Mucosa of rectum (tissue), 2 donors: ENCODE results near the gene SLC6A7.

ENCODE experiments used
- H3K27ac ChIP-seq, 2 donors: one replicate each; pipeline ENCODE4 v1.7.0; 2013; ENCODE audit warnings: inconsistent platforms in 2 of 2, low read depth in 2 of 2, low read length in 2 of 2
- H3K27me3 ChIP-seq, 2 donors: one replicate each; pipeline ENCODE4 v1.7.0; 2013; ENCODE audit warnings: low read length in 2 of 2; ENCODE audit not compliant: control insufficient read depth in 2 of 2, insufficient read depth in 2 of 2
- H3K36me3 ChIP-seq, 2 donors: one replicate each; pipeline ENCODE4 v1.7.0; 2013; ENCODE audit warnings: low read length in 2 of 2; ENCODE audit not compliant: control insufficient read depth in 2 of 2, insufficient read depth in 2 of 2
- H3K4me1 ChIP-seq, 2 donors: one replicate each; pipeline ENCODE4 v1.7.0; 2013; ENCODE audit warnings: low read length in 2 of 2, mild to moderate bottlenecking in 1 of 2; ENCODE audit not compliant: control insufficient read depth in 2 of 2, insufficient read depth in 2 of 2
- H3K4me3 ChIP-seq, 2 donors: one replicate each; pipeline ENCODE4 v1.7.0; 2013; ENCODE audit warnings: low read length in 2 of 2
- H3K9ac ChIP-seq, 2 donors: one replicate each; pipeline ENCODE4 v1.7.0; 2013; ENCODE audit warnings: low read length in 2 of 2, low read depth in 1 of 2, mild to moderate bottlenecking in 1 of 2
- H3K9me3 ChIP-seq, 2 donors: one replicate each; pipeline ENCODE4 v1.7.0; 2013; ENCODE audit warnings: low read length in 2 of 2; ENCODE audit not compliant: control insufficient read depth in 2 of 2
- donor health status: healthy.
- donor health status: Normal muscosa, but diverticular disease.

SLC6A7 gene

DNA sequence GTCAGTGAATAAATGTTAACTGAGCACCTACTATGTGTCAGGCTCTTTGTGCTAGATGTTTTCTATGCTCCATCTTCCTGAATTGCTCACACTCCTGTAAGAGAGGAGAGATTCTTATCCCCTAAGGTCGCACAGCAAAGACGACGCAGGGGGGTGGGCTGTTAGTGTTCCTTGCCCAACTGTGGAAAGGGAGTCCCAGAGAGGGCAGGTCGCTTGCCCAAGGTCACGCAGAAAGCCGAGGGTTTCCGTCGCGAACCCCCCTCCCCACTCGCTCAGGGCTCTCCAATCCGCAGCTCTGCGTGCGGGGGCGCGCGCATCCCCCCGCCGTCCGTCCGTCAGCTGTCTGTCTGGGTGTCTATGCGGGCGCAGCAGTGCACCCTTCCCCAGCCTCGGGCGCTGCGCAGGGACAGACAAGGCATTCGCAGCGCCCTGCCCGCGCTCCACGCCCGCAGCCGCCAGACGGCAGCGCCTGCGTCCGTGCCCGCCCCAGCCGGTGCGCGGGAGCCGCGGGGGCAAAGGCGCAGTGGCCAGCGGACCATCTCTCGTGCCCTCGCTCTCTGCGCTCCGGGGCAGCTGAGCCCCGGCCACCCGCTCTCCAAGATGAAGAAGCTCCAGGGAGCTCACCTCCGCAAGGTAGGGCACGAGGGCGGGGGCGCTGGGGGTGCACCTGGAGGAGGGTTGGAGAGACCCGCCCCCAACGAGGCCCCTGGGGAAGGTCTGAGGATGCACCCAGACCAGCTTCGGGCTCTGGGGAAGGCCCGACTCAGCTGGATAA, at the start of gene SLC6A7:
TSS of gene SLC6A7 (plus strand) at position 335 of the 775 bp plus-strand sequence. CDS start at position 601, 266 bp downstream.
- Histone ChIP-seq H3K27me3 (peaks cover 4 to 5% of the 10 kb centered on the region in 2 donors), H3K4me3 (peak within 1 kb of the TSS; percentile 37 to 56), H3K27ac (peak within 1 kb of the TSS in 1 of 2 donors; percentile 23), H3K9ac (peak within 1 kb of the TSS; percentile 17 to 44), H3K36me3 (peaks cover 5 to 7% of the 10 kb centered on the region in 2 donors), H3K9me3 (no peaks in the 10 kb centered on the region), H3K4me1 (peaks cover 44 to 53% of the 10 kb centered on the region in 2 donors)

- Histone ChIP-seq H3K4me3 (no peak overlapping the region), H3K27me3 (no peaks in the 10 kb centered on the region), H3K27ac (peak overlapping the region; percentile 77 to 82), H3K9ac (peak overlapping the region in 1 of 2 donors; percentile 23), H3K4me1 (peaks cover 25 to 28% of the 10 kb centered on the region in 2 donors), H3K36me3 (no peaks in the 10 kb centered on the region), H3K9me3 (no peaks in the 10 kb centered on the region)
Measured at GRCh38 chr5:150140830-150141229, 49.0 kb upstream of the SLC6A7 start.

- no peaks in the 10 kb centered on the region for H3K27me3 ChIP-seq
- no peaks in the 10 kb centered on the region for H3K9me3 ChIP-seq
- H3K27ac ChIP-seq: peak overlapping the region; percentile 55 to 67
- H3K4me3 ChIP-seq: no peak overlapping the region
- no peaks in the 10 kb centered on the region for H3K36me3 ChIP-seq
- H3K9ac ChIP-seq: no peak overlapping the region
- peaks cover 25 to 28% of the 10 kb centered on the region in 2 donors for H3K4me1 ChIP-seq
Measured at GRCh38 chr5:150141544-150142184, 48.2 kb upstream of the SLC6A7 start.

- no peak overlapping the region for H3K4me3 ChIP-seq
- no peak overlapping the region for H3K9ac ChIP-seq
- no peaks in the 10 kb centered on the region for H3K36me3 ChIP-seq
- no peaks in the 10 kb centered on the region for H3K27me3 ChIP-seq
- H3K9me3 ChIP-seq: no peaks in the 10 kb centered on the region
- H3K4me1 ChIP-seq: peaks cover 25% of the 10 kb centered on the region in 2 donors
- peak overlapping the region; percentile 72 to 78 for H3K27ac ChIP-seq
Measured at GRCh38 chr5:150142185-150142958, 47.5 kb upstream of the SLC6A7 start.

DNA sequence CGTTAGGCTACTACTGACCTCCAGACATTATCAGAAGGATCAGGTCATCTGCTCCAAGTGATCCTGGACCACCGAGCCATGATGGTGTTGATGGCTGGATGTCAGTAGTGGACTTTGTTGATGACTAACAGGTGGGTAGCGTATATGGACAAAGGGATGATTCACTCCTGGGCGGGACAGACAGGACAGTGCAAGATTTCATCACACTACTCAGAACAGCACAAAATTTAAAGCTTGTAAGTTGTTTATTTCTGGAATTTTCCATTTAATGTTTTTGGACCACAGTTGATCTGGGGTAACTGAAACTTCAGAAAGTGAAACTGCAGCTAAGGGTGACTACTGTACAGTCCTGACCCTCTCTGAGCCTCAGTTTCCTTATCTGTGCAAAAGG, 46.9 kb upstream of the SLC6A7 start:
- peaks cover 24 to 25% of the 10 kb centered on the region in 2 donors for H3K4me1 ChIP-seq
- no peak overlapping the region for H3K4me3 ChIP-seq
- peak overlapping the region; percentile 72 to 78 for H3K27ac ChIP-seq
- no peak overlapping the region for H3K9ac ChIP-seq
- no peaks in the 10 kb centered on the region for H3K9me3 ChIP-seq
- no peaks in the 10 kb centered on the region for H3K36me3 ChIP-seq
- no peaks in the 10 kb centered on the region for H3K27me3 ChIP-seq

DNA sequence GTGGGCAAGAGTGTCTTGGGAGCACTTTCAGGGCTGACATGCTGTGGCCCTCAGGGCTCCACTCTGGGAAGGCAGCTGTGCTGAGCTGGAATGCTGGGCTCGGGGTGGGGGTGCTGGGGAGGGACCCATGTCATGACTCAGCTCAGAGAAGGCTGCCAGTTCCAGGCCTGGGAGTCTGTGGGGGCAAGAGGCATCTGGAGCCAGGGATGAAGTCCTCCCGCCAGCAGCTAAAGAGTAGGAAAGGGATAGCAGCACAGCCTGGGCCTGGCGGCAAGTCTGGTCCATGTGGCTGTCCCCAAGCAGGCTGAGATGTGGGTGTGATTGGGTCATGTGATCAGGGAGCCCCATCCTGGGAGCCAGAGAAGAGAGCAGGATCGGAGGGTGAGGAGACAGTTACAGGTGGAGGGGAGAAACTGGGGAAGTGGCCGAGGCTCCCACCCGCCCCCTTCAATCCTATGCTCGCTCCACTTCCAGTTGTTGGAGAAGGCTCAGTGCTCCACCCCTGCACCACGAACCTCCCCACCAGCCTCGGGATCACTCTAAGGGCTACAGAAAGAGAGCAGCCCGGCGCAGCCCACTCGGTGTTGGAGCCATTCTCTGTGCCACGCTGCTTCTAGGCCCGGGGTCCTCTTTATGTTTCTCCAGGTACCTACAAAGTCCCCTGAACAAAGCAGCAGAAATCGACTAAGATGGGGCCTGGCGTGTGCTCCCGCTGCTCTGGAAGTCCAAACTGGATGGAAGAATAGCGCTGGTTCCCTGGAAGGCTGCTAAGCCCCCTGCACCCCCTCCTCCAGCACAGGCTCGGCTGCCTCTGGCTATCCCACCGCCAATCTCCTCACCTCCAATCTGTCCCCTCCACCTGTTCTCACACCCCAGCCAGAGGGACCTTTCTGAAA, 46.3 kb upstream of the SLC6A7 start:
- no peaks in the 10 kb centered on the region for H3K9me3 ChIP-seq
- H3K27ac ChIP-seq: peak overlapping the region; percentile 72 to 78
- no peaks in the 10 kb centered on the region for H3K27me3 ChIP-seq
- H3K9ac ChIP-seq: peak overlapping the region in 1 of 2 donors; percentile 52
- no peaks in the 10 kb centered on the region for H3K36me3 ChIP-seq
- peaks cover 25% of the 10 kb centered on the region in 2 donors for H3K4me1 ChIP-seq
- no peak overlapping the region for H3K4me3 ChIP-seq

DNA sequence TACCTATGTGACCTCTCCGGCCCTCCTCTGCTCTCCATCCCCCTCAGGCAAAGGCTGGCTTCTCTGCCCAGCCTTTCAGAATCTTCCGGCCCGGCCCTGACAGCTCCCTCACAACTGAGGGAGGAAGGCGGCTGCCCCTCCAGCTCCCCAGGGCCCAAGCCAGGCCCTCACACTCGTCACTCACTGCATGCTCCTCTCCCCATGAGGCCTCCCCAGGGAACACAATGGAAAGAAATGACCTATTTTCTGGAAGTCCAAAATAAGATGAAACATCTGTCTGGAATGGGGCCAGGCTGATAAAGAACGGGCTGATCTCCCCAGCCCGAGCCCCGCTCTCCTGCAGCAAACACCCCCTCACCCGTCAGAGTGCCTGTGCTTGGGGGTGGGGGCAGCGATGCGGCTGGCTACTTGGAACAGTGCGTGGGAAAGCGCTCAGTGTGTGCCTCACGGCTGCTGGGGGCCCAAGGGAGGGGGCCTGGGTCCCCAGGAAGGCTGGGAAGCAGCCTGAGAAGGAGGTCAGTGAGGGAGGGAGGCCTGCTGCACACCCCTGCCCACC, 45.5 kb upstream of the SLC6A7 start:
- H3K9ac ChIP-seq: no peak overlapping the region
- H3K36me3 ChIP-seq: no peaks in the 10 kb centered on the region
- H3K27me3 ChIP-seq: no peaks in the 10 kb centered on the region
- peaks cover 20 to 22% of the 10 kb centered on the region in 2 donors for H3K4me1 ChIP-seq
- no peaks in the 10 kb centered on the region for H3K9me3 ChIP-seq
- peak overlapping the region; percentile 72 to 78 for H3K27ac ChIP-seq
- no peak overlapping the region for H3K4me3 ChIP-seq

- H3K9ac ChIP-seq: no peak overlapping the region
- peak overlapping the region; percentile 31 to 72 for H3K27ac ChIP-seq
- peaks cover 17 to 20% of the 10 kb centered on the region in 2 donors for H3K4me1 ChIP-seq
- H3K36me3 ChIP-seq: no peaks in the 10 kb centered on the region
- no peaks in the 10 kb centered on the region for H3K9me3 ChIP-seq
- no peak overlapping the region for H3K4me3 ChIP-seq
- no peaks in the 10 kb centered on the region for H3K27me3 ChIP-seq
Measured at GRCh38 chr5:150144879-150145278, 45.0 kb upstream of the SLC6A7 start.

DNA sequence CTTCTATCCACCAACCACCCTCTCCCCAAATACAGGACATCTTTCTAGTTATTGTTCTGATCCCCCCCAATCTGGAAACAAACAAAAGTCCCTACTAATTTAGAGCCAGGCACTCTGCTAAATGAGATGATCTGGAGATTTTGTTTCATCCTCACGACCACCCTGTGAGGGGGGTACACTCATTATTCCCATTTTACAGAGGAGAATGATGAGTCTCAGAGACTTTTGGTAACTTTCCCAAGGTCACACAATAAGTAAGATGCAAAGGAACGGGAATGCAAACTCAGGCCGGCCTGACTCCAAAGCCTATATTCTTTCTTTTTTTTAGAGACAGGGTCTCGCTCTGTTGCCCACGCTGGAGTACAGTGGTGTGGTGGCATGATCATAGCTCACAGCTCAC, 43.6 kb upstream of the SLC6A7 start:
- H3K9me3 ChIP-seq: no peaks in the 10 kb centered on the region
- H3K9ac ChIP-seq: no peak overlapping the region
- peaks cover 9 to 15% of the 10 kb centered on the region in 2 donors for H3K4me1 ChIP-seq
- no peaks in the 10 kb centered on the region for H3K27me3 ChIP-seq
- no peak overlapping the region for H3K27ac ChIP-seq
- no peak overlapping the region for H3K4me3 ChIP-seq
- no peaks in the 10 kb centered on the region for H3K36me3 ChIP-seq
